ENCODE results near the gene KLHL6. TPM values are rescaled to one million over a fixed set of nuclear protein-coding genes. Genes with fewer than 3 reads are reported as not detected.

KLHL6 gene
- total RNA-seq, 1 donor from 2014 or later: 0.76 TPM

- no peak for ATAC-seq
Measured at GRCh38 chr3:183503746-183504145, 51.8 kb downstream of the KLHL6 start.

GRCh38 chr3:183502237-183503181 lies 53.0 kb downstream of the KLHL6 start:
- peak; percentile 39 for ATAC-seq

- ATAC-seq: no peak
Measured at GRCh38 chr3:183500981-183501704, 54.4 kb downstream of the KLHL6 start.

DNA sequence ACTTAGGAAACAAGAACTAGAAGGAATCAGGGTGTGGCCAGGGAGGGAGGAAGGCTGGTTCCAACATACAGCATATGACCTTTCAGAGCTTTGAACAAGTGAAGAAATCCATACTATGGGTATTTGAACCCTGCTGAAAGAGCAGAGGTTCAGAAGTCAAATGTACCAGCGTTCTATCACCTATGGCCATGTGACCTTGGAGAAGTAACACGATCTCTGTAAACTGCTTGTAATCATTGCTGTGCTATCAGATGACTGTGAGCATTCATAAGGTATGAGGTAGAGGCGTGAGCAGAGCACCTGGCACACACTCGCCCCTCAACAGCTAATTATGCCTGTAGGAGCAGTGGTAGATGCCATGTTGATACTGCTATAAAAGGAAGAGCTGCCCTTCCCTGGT lies 55.2 kb downstream of the KLHL6 start:
- ATAC-seq: no peak

GRCh38 chr3:183498634-183499033 lies 56.9 kb downstream of the KLHL6 start:
- no peak for ATAC-seq

GRCh38 chr3:183497313-183497712 lies 58.2 kb downstream of the KLHL6 start:
- ATAC-seq: no peak

GRCh38 chr3:183496311-183496710 lies 59.2 kb downstream of the KLHL6 start:
- no peak for ATAC-seq

GRCh38 chr3:183494341-183494740 lies 61.2 kb downstream of the KLHL6 start:
- no peak for ATAC-seq

- no peak for ATAC-seq
Measured at GRCh38 chr3:183493296-183494045, 62.0 kb downstream of the KLHL6 start.

GRCh38 chr3:183492849-183493179 lies 62.7 kb downstream of the KLHL6 start:
- ATAC-seq: peak; percentile 40

- no peak for ATAC-seq
Measured at GRCh38 chr3:183491923-183492848, 63.3 kb downstream of the KLHL6 start.

DNA sequence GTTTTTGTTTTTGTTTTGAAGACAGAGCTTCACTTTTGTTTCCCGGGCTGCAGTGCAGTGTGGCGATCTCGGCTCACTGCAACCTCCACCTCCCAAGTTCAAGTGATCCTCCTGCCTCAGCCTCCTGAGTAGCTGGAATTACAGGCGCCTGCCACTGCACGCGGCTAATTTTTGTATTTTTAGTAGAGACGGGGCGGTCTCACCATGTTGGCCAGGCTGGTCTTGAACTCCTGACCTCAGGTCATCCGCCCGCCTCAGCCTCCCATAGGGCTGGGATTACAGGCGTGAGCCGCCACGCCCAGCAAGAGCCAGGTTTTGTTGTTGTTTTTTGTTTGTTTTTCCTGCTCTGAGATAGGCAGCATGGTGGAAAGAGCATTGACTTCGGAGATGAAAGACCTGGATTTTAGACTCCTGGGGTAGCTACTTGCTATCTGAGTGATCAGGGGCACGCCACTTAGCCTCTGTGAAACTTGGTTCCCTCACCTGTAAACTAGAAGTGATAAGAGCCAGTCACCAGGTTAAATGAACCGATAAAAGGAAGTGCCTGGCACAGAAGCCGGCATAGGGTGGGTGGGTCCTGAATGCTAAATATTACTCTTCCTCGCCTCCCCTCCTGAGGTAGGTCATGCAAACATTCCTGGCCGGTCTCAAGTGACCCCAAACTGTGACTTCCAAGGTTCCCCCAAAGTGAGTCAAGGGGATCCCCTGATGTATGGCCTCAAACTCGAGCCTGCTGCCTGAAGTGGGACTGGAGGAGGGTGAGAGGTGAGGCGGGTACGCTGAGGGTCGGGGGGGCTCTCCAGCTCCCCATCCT lies 64.2 kb downstream of the KLHL6 start:
- ATAC-seq: no peak

- ATAC-seq: peak; percentile 83
Measured at GRCh38 chr3:183490653-183491052, 64.9 kb downstream of the KLHL6 start.

DNA sequence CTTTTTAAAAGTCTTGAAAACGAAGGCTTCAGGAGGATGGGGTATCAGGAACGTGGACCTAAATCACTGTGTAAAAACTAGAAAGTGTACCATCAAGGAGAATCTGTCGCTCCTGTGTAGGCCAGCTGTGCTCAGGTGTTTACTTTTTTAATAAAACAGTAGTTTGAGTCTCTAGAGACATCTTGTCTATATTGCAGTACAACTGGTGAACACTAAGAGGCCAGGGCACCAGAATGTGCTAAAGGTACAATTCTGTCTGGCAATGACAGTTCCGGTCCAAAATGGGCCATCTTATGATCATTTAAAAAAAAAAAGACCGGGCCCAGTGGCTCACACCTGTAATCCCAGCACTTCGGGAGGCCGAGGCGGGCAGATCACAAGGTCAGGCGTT lies 65.3 kb downstream of the KLHL6 start:
- ATAC-seq: no peak

DNA sequence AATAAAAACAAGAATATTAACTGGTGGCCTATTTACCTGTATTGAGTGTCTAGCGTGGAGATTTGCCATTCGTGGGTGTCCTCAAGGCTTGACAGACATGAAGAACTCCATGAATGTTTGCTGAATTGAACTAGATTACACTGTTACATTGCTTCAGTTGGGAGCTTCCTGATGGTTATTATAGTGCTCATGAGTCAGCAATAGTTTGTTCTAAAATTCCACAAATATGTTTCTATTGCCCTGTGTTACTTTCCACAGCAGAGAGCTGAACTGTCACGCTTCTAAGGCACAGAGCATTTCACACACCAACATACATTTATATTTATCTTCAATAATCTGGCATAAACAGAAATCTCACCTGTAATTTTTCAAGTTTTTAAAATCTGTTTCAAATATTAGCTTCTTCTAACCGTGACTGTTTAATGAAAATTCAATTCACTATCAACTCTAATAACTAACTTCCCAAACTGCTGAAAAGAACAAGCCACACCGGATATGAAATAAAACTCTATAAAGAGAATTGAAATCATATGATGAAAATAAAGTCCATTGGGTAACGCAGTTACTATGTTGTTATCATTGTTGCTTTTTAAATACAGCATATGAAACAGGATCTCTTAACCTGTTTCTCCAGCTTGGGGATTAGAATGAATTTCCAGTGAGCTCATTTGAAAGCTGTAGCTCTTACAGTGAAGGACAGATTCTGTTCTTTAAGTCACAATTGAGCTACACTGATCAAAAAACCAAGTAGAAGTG lies 65.9 kb downstream of the KLHL6 start:
- peak; percentile 75 for ATAC-seq

DNA sequence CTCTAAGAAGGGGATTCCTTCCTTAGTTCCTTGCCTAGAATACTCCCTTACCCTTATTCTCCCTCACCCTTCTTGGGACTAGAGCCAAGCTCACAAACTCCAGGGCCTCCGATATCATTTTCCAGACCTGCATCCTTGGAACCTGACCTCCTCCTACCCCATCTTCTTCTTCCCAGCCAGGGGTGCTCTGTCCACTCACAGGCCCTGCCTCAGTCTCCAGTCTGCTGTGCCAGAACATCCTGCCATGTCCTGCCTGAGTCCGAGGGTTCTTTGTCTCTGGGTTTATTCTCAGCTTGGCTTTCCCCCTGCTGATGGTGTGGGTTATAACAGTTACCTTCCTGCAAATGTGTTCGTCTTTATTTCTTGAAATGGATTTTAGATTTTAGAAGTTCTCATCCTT lies 67.2 kb downstream of the KLHL6 start:
- no peak for ATAC-seq

DNA sequence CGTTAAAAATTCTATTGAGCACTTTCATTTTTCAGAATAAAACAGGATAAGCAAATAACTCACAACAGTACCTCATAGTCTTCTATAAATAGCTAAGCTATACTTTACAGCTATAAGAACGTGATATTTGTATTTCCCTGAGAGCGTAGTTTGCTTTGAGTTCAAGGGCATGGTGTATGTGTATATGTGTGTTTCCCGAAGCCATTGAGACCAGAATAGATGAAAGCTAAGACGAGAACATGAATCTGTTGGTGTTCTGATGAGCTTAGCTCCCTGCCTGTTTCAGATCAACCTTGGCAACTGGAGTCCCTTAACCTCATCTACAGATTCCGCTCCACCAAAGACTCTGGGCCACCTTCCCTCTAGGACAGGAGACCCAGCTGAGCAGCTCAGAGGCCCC lies 67.6 kb downstream of the KLHL6 start:
- ATAC-seq: no peak

GRCh38 chr3:183487016-183487415 lies 68.5 kb downstream of the KLHL6 start:
- no peak for ATAC-seq

DNA sequence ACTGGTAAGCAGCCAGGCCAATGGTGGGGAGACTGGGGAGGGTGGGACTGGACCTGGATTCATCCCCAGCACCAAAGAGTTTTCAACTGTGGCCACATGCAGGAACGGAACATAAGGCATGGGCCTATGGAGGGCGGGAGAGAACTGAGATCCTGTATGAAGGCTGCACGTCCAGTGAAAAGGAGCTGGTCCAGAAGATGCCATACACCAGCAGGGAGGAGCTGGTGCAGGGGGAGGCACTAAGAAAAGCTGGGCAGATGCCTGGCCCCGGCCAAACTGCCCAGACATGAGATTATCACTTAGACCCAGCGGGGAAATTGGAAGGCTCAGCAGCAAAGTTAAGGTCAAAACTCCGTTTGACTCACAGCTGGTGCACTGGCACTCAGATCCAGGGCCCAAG lies 69.0 kb downstream of the KLHL6 start:
- ATAC-seq: no peak

GRCh38 chr3:183485585-183485984 lies 69.9 kb downstream of the KLHL6 start:
- ATAC-seq: no peak
